ENCODE data around the gene PRRG4.
"Not testable (repeated sequence)": the region's sequence is repeated elsewhere in the genome, so short reads cannot be mapped to it uniquely, and the experiment has no call there.

PRRG4 gene

DNA sequence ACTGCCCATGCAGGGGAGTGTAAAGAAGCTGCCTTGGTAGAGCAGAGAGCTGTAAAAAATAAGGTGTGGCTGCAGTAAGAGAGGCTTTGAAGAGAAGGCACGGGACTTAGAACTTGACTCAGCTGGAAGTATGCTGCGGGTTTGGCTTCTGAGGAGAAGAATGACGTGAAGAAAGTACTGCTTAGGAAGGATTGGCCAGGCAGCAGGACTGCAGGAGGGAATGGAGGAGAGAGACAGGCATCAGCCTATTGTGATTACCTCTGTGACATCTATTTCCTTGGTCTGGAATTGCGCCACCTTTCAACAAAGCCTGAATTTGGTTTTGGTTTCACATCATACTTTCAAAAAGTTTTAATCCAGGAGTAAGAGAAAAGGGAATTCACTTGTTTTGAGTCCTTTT, 22.5 kb downstream of the PRRG4 start:
- Histone ChIP-seq H3K27ac (ENCODE audit: low read depth, low read length) (no peak overlapping the region), H3K36me3 (ENCODE audit: control insufficient read depth, insufficient read depth, low read length) (no peaks in the 10 kb centered on the region), H3K9ac (ENCODE audit: low read length) (no peak overlapping the region), H3K27me3 (ENCODE audit: control insufficient read depth, insufficient read depth, low read length) (no peaks in the 10 kb centered on the region), H3K4me1 (ENCODE audit: control insufficient read depth, insufficient read depth, low read length) (no peaks in the 10 kb centered on the region), H3K4me3 (ENCODE audit: low read depth, low read length) (no peak overlapping the region), H3K9me3 (ENCODE audit: control insufficient read depth, insufficient read depth, low read depth, low read length) (no peaks in the 10 kb centered on the region)

DNA sequence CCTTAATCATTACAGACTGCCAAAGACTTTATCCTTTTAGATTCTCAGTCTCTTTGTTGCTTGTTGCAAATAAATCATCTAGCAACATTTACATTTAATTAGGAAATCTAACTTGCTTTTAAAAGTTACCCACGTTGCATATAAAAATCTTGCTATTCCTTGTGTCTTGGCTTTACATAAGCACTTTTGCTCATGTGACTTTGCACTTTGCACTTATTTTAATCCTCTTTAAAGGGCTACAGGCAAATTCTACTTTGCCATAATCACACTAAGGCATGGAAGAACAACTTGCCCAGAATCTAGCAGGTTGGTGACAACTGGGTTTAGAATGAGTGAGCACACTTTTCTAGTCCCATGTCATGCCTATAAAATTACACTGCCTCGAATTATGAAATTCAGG, 25.9 kb downstream of the PRRG4 start:
- Histone ChIP-seq H3K4me3 (ENCODE audit: low read depth, low read length) (no peak overlapping the region), H3K27ac (ENCODE audit: low read depth, low read length) (no peak overlapping the region), H3K27me3 (ENCODE audit: control insufficient read depth, insufficient read depth, low read length) (no peaks in the 10 kb centered on the region), H3K36me3 (ENCODE audit: control insufficient read depth, insufficient read depth, low read length) (no peaks in the 10 kb centered on the region), H3K9me3 (ENCODE audit: control insufficient read depth, insufficient read depth, low read depth, low read length) (no peaks in the 10 kb centered on the region), H3K4me1 (ENCODE audit: control insufficient read depth, insufficient read depth, low read length) (no peaks in the 10 kb centered on the region), H3K9ac (ENCODE audit: low read length) (no peak overlapping the region)

DNA sequence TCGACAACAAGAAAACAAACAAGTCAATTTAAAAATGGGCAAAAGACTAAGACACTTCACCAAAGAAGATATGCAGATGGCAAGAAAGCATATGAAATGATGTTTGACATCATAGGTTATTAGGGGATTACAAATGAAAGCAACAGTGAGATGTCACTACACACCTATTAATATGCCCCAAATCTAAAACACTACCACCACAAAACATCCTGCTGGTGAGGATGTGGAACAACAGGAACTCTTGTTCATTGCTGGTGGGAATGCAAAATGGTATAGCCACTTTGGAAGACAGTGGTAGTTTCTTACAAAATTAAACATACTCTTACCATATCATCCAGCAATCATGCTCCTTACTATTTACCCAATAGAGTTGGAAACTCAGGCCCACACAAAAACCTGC, 29.0 kb downstream of the PRRG4 start:
- Histone ChIP-seq H3K36me3 (ENCODE audit: control insufficient read depth, insufficient read depth, low read length) (no peaks in the 10 kb centered on the region), H3K9me3 (ENCODE audit: control insufficient read depth, insufficient read depth, low read depth, low read length) (no peaks in the 10 kb centered on the region), H3K27ac (ENCODE audit: low read depth, low read length) (no peak overlapping the region), H3K4me3 (ENCODE audit: low read depth, low read length) (no peak overlapping the region), H3K9ac (ENCODE audit: low read length) (no peak overlapping the region), H3K27me3 (ENCODE audit: control insufficient read depth, insufficient read depth, low read length) (no peaks in the 10 kb centered on the region), H3K4me1 (ENCODE audit: control insufficient read depth, insufficient read depth, low read length) (no peaks in the 10 kb centered on the region)

DNA sequence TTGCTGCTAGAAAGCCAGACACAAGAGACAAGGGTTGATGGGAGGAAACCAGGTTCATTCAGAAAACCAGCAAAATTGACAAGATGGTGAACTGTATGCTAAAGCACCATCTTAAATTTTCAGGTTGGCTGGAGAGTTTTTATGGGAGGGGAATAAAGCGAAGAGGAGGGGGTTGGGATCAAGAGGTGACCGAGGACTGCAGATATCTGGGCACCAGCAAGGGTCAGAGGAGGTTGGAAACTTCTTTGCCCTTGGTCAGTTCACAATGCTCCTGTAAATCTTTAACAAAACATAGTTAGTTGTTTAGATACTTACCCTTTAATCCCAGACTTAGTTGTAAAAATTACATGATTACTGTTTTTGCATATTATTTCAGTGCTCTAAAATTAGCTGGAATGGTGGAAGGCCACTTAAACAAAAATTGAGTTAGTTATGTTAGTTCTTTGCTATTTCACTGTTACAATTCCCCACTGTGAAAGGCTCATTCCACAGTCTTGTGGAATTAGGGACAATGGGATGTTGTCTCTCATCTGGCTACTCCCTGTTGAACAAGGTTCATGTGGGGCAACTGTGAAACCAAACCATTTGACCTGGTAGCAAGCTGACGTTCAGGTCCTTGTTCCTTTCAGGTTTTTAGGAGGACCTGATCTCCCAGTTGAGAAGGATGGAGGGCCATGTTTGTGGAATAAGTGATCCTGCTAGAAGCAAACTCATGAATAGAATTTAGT, 32.3 kb downstream of the PRRG4 start:
- Histone ChIP-seq H3K27ac (ENCODE audit: low read depth, low read length) (no peak overlapping the region), H3K9me3 (ENCODE audit: control insufficient read depth, insufficient read depth, low read depth, low read length) (no peaks in the 10 kb centered on the region), H3K4me1 (ENCODE audit: control insufficient read depth, insufficient read depth, low read length) (no peaks in the 10 kb centered on the region), H3K4me3 (ENCODE audit: low read depth, low read length) (no peak overlapping the region), H3K27me3 (ENCODE audit: control insufficient read depth, insufficient read depth, low read length) (no peaks in the 10 kb centered on the region), H3K9ac (ENCODE audit: low read length) (no peak overlapping the region), H3K36me3 (ENCODE audit: control insufficient read depth, insufficient read depth, low read length) (no peaks in the 10 kb centered on the region)

DNA sequence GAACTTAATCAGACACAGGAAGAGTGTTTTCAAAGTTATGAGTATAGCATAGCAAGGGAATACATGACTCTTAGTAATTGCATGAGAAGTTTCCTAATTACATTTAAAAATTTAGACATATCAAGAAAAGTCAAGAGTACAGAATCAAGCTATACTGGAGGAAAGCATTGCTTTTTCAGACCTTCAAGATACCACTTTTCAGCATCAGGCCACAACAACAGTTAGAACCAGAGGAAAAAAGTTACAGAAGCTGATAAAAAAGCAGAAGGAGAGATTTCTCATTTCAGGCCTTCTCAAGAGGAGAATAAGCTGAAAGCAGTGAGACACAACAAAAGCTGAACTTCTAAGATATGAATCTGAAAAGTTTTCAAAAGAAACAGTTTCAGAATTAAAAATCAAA, 34.8 kb downstream of the PRRG4 start:
- Histone ChIP-seq H3K27ac (ENCODE audit: low read depth, low read length) (no peak overlapping the region), H3K4me3 (ENCODE audit: low read depth, low read length) (no peak overlapping the region), H3K9ac (ENCODE audit: low read length) (no peak overlapping the region), H3K9me3 (ENCODE audit: control insufficient read depth, insufficient read depth, low read depth, low read length) (peaks cover 3% of the 10 kb centered on the region; the same call in 1 of the 2 replicates), H3K36me3 (ENCODE audit: control insufficient read depth, insufficient read depth, low read length) (no peaks in the 10 kb centered on the region), H3K27me3 (ENCODE audit: control insufficient read depth, insufficient read depth, low read length) (no peaks in the 10 kb centered on the region), H3K4me1 (ENCODE audit: control insufficient read depth, insufficient read depth, low read length) (no peaks in the 10 kb centered on the region)

DNA sequence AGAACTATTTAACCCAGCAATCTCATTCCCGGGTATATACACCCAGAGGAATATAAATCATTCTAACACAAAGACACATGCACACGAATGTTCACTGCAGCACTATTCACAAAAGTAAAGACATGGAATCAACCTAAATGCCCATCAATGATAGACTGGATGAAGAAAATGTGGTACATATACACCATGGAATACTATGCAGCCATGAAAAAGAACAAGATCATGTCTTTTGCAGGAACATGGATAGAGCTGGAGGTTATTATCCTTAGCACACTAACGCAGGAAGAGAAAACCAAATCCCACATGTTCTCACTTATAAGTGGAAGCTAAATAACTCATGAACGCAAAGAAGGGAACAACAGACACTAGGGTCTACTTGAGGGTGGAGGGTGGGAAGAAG, 39.0 kb downstream of the PRRG4 start:
- H3K36me3 ChIP-seq (ENCODE audit: control insufficient read depth, insufficient read depth, low read length); H3K9ac ChIP-seq (ENCODE audit: low read length); H3K9me3 ChIP-seq (ENCODE audit: control insufficient read depth, insufficient read depth, low read depth, low read length); H3K27ac ChIP-seq (ENCODE audit: low read depth, low read length); H3K4me3 ChIP-seq (ENCODE audit: low read depth, low read length); H3K4me1 ChIP-seq (ENCODE audit: control insufficient read depth, insufficient read depth, low read length); H3K27me3 ChIP-seq (ENCODE audit: control insufficient read depth, insufficient read depth, low read length): not testable (repeated sequence)

DNA sequence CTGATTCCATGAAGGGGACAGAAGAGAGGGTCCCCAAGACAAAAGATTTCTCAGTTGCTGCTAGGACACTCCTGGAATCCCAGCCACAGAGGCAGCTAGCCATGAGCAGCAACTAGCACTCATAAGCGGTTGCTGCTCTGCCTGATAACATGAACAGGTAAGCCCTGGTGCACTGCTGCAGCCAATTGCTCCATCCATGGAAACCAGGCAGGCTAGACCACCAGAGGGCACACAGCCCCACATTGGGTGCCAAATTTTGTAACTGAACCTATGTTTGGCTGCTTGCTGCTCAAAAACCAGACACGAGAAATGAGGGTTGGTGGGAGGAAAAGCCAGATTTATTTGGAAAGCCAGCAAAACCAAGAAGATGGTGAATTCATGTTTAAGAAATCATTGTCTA, 40.9 kb downstream of the PRRG4 start:
- H3K4me1 ChIP-seq (ENCODE audit: control insufficient read depth, insufficient read depth, low read length): peaks cover 4% of the 10 kb centered on the region; the same call in 1 of the 2 replicates
- no peaks in the 10 kb centered on the region for H3K36me3 ChIP-seq (ENCODE audit: control insufficient read depth, insufficient read depth, low read length)
- H3K9ac ChIP-seq (ENCODE audit: low read length): no peak overlapping the region
- no peak overlapping the region for H3K27ac ChIP-seq (ENCODE audit: low read depth, low read length)
- no peaks in the 10 kb centered on the region for H3K27me3 ChIP-seq (ENCODE audit: control insufficient read depth, insufficient read depth, low read length)
- peaks cover 7% of the 10 kb centered on the region for H3K9me3 ChIP-seq (ENCODE audit: control insufficient read depth, insufficient read depth, low read depth, low read length)
- no peak overlapping the region for H3K4me3 ChIP-seq (ENCODE audit: low read depth, low read length)

DNA sequence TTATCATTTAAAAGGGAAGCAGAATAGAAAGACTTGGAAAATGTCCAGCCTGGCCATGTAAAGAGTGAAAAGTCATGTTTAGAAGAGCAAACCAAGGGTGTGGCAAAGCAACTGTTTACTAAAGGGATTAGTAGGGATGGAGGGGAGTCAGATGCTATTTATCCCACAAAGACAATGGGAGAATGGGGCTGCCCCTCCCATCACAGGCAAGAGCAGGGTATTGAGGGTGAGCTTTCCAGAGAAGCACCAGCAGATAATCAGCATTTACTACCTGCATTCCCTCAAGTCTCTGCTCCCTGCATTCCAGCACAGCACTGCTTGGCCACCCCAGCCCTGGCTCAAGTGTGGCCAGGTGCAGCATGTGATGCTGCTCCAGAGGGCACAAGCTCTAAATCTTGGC, 44.4 kb downstream of the PRRG4 start:
- Histone ChIP-seq H3K9ac (ENCODE audit: low read length) (no peak overlapping the region), H3K27ac (ENCODE audit: low read depth, low read length) (no peak overlapping the region), H3K9me3 (ENCODE audit: control insufficient read depth, insufficient read depth, low read depth, low read length) (peaks cover 4% of the 10 kb centered on the region; the same call in 1 of the 2 replicates), H3K27me3 (ENCODE audit: control insufficient read depth, insufficient read depth, low read length) (no peaks in the 10 kb centered on the region), H3K4me3 (ENCODE audit: low read depth, low read length) (no peak overlapping the region), H3K4me1 (ENCODE audit: control insufficient read depth, insufficient read depth, low read length) (peaks cover 4% of the 10 kb centered on the region; the same call in 1 of the 2 replicates), H3K36me3 (ENCODE audit: control insufficient read depth, insufficient read depth, low read length) (no peaks in the 10 kb centered on the region)

DNA sequence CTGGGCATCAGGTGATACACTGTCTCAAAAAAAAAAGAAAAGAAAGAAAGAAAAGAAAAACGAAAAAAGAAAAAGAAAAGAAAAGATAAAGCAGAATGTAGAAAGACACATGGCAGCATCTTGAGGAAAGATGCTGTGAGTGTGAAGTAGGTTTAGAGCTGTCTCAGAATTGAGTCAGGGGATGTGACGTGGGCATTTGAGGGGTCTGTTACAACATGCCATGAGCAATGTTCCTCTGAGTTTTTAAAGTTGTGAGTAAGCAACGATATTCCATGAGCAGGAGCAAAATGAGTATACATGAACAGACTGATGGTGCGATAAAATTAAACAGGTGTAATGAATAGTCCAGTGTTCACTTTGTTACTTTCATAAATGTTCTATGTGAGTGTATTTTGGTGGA, 51.6 kb downstream of the PRRG4 start:
- H3K36me3 ChIP-seq (ENCODE audit: control insufficient read depth, insufficient read depth, low read length): no peaks in the 10 kb centered on the region
- no peak overlapping the region for H3K4me3 ChIP-seq (ENCODE audit: low read depth, low read length)
- no peak overlapping the region for H3K27ac ChIP-seq (ENCODE audit: low read depth, low read length)
- H3K9me3 ChIP-seq (ENCODE audit: control insufficient read depth, insufficient read depth, low read depth, low read length): no peaks in the 10 kb centered on the region; the same call in 1 of the 2 replicates
- peaks cover 4% of the 10 kb centered on the region; the same call in 1 of the 2 replicates for H3K4me1 ChIP-seq (ENCODE audit: control insufficient read depth, insufficient read depth, low read length)
- H3K27me3 ChIP-seq (ENCODE audit: control insufficient read depth, insufficient read depth, low read length): no peaks in the 10 kb centered on the region
- no peak overlapping the region for H3K9ac ChIP-seq (ENCODE audit: low read length)

DNA sequence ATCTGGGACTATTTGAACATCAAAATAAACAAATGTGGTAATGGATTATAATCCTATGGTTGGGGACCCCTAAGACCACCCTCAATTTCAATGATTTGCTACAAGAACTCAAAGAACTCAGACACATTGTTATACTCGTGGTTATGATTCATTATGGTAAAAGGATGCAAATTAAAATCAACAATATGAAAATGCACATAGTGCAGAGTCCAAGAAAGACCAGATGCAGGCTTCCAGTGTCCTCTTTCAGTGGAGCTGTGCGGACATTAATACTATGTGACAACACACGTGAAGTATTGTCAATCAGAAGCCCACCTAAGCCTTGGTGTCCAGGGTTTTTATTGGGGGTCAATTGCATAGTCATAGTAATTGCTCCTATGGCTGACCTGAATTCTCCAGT, 53.7 kb downstream of the PRRG4 start:
- Histone ChIP-seq H3K27me3 (ENCODE audit: control insufficient read depth, insufficient read depth, low read length) (no peaks in the 10 kb centered on the region), H3K36me3 (ENCODE audit: control insufficient read depth, insufficient read depth, low read length) (no peaks in the 10 kb centered on the region), H3K27ac (ENCODE audit: low read depth, low read length) (no peak overlapping the region), H3K4me3 (ENCODE audit: low read depth, low read length) (no peak overlapping the region), H3K9ac (ENCODE audit: low read length) (no peak overlapping the region), H3K9me3 (ENCODE audit: control insufficient read depth, insufficient read depth, low read depth, low read length) (peaks cover 7% of the 10 kb centered on the region; the same call in 1 of the 2 replicates), H3K4me1 (ENCODE audit: control insufficient read depth, insufficient read depth, low read length) (peaks cover 4% of the 10 kb centered on the region; the same call in 1 of the 2 replicates)

DNA sequence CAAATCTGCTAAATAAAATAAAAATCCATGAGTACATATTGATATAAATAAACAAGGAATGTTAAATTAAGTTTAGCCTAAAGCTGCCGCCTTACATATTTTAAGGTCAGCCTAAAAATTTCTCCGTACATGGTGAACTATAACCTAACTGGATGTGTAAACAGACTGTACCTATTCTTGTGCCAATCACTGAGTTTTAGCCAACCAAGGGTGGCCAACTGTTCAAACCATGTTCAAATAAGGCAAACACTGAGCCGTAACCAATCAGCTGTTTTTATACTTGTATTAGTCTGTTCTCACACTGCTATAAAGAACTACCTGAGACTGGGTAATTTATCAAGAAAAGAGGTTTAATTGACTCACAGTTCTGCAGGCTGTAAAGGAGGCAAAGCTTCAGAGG, 54.3 kb downstream of the PRRG4 start:
- peaks cover 4% of the 10 kb centered on the region; the same call in 1 of the 2 replicates for H3K4me1 ChIP-seq (ENCODE audit: control insufficient read depth, insufficient read depth, low read length)
- H3K4me3 ChIP-seq (ENCODE audit: low read depth, low read length): no peak overlapping the region

More for the DNA sequence above, 54.3 kb downstream of the PRRG4 start:
- Histone ChIP-seq H3K36me3 (ENCODE audit: control insufficient read depth, insufficient read depth, low read length) (no peaks in the 10 kb centered on the region), H3K9ac (ENCODE audit: low read length) (no peak overlapping the region), H3K27ac (ENCODE audit: low read depth, low read length) (no peak overlapping the region), H3K27me3 (ENCODE audit: control insufficient read depth, insufficient read depth, low read length) (no peaks in the 10 kb centered on the region), H3K9me3 (ENCODE audit: control insufficient read depth, insufficient read depth, low read depth, low read length) (peaks cover 7% of the 10 kb centered on the region; the same call in 1 of the 2 replicates)
